GM19351 (cell line): ENCODE results near the gene DTL.

Experiments
- ATAC-seq: cut with Tn5 transposase; IDR thresholded peaks from one replicate; pipeline ENCODE4 v1.9.1; 2021; ENCODE audit warnings: mild to moderate bottlenecking, moderate library complexity; ENCODE audit not compliant: unreplicated experiment

DTL gene

GRCh38 chr1:212121779-212122178 is 86.2 kb downstream of the DTL start:
- ATAC-seq, result no peak

- ATAC-seq, result no peak
Observed at GRCh38 chr1:212124690-212125582, 89.4 kb downstream of the DTL start.

- ATAC-seq, result no peak
Observed at GRCh38 chr1:212125654-212126053, 90.1 kb downstream of the DTL start.

DNA sequence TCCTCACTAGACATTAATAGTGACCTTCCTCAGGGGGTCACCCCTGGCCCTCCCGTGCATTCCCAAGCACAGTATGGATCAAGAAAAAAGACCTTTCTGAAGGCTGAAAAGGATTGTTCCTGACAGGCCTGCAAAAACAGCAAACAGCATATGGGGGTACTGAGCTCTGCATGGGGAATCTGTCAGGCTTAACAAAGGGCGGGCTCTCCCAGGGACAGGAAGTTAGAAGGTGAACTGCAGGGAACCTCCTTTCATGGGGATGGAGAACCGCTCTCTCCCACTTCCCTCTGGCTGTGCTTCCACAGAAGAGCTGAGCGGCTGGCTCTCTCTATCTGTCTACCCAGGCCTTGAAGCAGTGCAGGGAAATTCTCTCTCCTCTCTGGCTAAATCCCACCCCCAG is 91.7 kb downstream of the DTL start:
- ATAC-seq, result no peak

GRCh38 chr1:212129781-212130180 is 94.2 kb downstream of the DTL start:
- ATAC-seq, result no peak

DNA sequence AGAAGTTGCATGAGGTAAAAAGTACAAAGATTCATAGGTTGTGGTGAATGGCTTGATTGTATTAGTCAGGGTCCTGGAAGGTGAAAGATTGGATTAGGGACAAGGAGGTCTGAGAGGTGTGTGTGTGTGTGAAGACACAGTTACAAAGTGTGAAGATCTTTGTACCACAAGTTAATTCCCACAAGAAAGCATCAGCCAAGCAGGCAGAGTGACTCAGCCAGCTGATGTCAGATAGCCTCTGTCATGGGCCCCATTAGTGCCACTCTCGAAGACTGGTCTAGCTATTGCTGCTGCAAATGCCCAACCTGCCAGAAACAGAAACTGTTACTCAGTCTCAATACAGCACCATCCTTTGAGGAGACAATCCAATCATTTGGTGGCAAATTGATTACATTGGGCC is 96.5 kb downstream of the DTL start:
- ATAC-seq, result no peak

DNA sequence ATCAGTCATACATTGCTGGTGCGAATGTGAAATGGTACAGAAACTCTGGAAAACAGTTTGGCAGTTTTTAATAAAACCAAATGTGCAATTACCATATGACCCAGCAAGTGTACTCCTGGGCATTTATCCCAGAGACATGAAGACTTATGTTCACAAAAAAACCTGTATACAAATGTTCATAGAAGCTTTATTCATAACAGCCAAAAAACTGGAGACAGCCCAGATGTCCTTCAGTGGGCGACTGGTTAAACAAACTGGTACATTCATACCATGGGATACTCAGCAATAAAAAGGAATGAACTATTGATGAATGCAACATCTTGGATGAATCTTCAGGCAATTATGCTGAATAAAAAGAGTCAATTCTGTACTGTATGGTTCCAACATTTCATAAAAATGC is 97.8 kb downstream of the DTL start:
- no peak for ATAC-seq

GRCh38 chr1:212135166-212135565 is 99.6 kb downstream of the DTL start:
- ATAC-seq, result no peak

DNA sequence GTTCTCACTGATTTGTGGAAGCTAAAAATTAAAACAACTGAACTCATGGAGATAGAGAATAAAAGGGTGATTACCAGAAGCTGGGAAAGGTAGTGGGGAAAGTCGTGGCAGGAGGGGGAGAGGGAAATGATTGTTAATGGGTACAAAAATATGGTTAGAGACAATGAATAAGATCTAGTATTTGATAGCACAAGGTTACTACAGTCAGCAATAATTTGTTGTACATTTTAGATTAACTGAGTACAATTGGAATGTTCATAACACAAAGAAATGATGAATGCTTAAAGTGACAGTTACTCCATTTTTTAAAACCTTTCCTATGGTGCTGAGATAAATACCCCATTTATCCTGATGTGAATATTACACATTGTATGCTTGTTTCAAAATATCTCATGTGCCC is 102.3 kb downstream of the DTL start:
- no peak for ATAC-seq

GRCh38 chr1:212138457-212138856 is 102.9 kb downstream of the DTL start:
- no peak for ATAC-seq

- no peak for ATAC-seq
Observed at GRCh38 chr1:212139526-212140135, 104.1 kb downstream of the DTL start.

GRCh38 chr1:212141404-212141803 is 105.9 kb downstream of the DTL start:
- ATAC-seq, result no peak

DNA sequence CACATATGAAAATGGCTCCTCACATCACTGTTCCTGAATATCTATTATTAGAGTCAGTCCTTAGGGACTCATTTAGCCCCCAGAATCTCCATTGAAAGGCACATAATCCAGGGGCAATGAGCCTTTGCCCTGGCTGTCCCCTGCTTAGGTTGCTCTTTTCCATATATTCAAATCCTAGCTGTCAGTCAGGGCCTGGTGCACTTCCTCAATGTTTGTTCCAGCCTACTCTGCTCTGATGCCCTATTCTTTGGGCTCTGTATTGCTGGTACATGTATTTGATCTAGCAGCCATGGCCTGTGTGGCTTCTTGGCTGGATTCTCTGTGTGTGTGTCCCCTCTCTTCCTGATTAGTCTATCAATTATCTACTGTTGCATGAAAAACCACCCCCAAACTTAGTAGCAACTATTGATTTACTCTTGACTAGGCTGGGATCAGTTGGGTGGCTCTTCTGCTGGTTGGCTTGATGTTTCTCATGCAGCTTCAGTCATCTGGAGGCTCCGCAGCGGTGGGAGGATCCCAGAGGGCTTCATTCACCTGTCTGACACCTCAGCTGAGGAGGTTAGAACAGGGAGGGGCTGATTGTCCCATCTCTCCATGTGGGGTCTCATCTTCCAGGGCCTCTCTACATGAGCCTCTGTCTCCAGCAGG is 107.5 kb downstream of the DTL start:
- no peak for ATAC-seq

GRCh38 chr1:212147581-212148033 is 112.1 kb downstream of the DTL start:
- no peak for ATAC-seq

- ATAC-seq, result no peak
Observed at GRCh38 chr1:212149566-212149965, 114.0 kb downstream of the DTL start.

DNA sequence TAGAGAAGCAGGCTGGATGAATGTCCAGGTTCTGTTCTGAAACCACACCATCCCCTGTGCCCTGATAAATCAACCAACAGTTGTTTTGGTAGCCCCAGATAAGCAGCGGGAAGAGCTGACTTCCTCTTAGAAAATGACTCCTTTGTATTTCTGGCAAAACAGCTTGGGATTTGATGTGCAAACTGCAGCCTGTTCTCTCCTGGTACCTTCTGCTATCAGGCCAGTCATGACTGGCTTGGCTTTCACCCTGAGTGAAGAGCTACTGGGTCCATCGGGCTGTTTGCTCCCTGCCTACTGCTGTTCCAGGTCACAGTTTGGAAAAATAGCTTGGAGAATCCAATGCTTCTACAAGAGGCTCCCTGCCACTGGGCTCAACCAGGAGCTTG is 116.8 kb downstream of the DTL start:
- ATAC-seq, result no peak

DNA sequence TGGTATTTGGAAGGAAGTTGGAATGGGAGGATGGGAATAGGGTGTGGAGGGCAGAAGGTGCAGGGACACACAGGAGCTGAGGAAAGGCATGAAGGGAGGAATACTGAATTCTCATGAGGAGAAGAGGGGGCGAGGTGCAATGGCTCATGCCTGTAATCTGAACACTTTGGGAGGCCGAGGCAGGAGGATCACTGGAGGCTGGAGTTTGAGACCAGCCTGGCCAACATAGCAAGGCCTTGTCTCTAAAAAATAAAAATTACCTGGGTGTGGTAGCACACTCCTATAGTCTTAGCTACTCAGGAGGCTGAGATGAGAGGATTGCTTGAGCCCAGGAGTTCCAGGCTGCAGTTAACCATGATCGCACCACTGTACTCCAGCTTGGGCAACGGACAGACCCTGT is 117.3 kb downstream of the DTL start:
- no peak for ATAC-seq

DNA sequence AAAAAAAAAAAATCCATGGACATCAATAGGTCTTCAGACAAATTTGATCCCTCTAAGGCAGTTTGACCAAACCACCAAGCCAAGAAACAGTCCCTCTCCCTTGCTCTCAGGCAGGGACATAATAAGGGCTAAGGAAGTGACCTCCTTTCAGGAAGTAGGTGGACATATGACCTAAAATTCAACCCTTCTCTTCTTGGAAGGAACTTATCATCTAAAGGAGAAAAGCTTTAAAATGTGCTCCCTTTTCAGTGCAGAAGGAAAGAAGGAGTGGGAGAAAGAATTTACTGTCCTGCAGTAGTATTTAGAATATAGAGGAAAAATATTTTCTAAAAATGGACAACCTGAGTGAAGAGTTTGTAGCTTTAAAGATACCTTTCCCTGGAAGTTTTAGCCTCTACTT is 118.1 kb downstream of the DTL start:
- no peak for ATAC-seq
